Activated CD8-positive, alpha-beta memory T cell treated with anti-CD3 and anti-CD28 coated beads, Interleukin-2, amount 50 U/mL, for 24 hours (primary cell): Measurements from ENCODE around the gene JAK1.
A peak's percentile ranks its signal among the peaks of the same experiment; 100 is the strongest.
"Not testable (repeated sequence)": the region's sequence is repeated elsewhere in the genome, so short reads cannot be mapped to it uniquely, and the experiment has no call there.

ENCODE experiments used
- DNase-seq: peaks from one replicate; pipeline ENCODE4 v3.0.0-alpha.2; 2020; ENCODE audit errors: extremely low read depth

JAK1 gene

GRCh38 chr1:64839732-64840405, 126.5 kb downstream of the JAK1 start:
- no peak for DNase-seq

- DNase-seq = no peak
Measured at GRCh38 chr1:64839261-64839660, 127.1 kb downstream of the JAK1 start.

GRCh38 chr1:64838486-64838885, 127.9 kb downstream of the JAK1 start:
- DNase-seq = no peak

GRCh38 chr1:64836802-64837201, 129.5 kb downstream of the JAK1 start:
- no peak for DNase-seq

GRCh38 chr1:64834734-64835133, 131.6 kb downstream of the JAK1 start:
- no peak for DNase-seq

GRCh38 chr1:64830030-64830651, 136.2 kb downstream of the JAK1 start:
- DNase-seq = no peak

- DNase-seq = no peak
Measured at GRCh38 chr1:64829411-64830029, 136.8 kb downstream of the JAK1 start.

- DNase-seq = no peak
Measured at GRCh38 chr1:64828829-64829228, 137.5 kb downstream of the JAK1 start.

GRCh38 chr1:64826991-64827390, 139.4 kb downstream of the JAK1 start:
- DNase-seq = no peak

- peak; percentile 20 for DNase-seq
Measured at GRCh38 chr1:64823691-64824476, 142.5 kb downstream of the JAK1 start.

- no peak for DNase-seq
Measured at GRCh38 chr1:64822621-64823020, 143.7 kb downstream of the JAK1 start.

GRCh38 chr1:64820572-64820971, 145.8 kb downstream of the JAK1 start:
- not testable (repeated sequence) for DNase-seq

GRCh38 chr1:64817364-64817763, 149.0 kb downstream of the JAK1 start:
- not testable (repeated sequence) for DNase-seq

GRCh38 chr1:64814427-64814826, 151.9 kb downstream of the JAK1 start:
- no peak for DNase-seq

GRCh38 chr1:64811131-64811530, 155.2 kb downstream of the JAK1 start:
- no peak for DNase-seq

- no peak for DNase-seq
Measured at GRCh38 chr1:64810001-64810400, 156.3 kb downstream of the JAK1 start.

GRCh38 chr1:64809309-64809708, 157.0 kb downstream of the JAK1 start:
- no peak for DNase-seq

- DNase-seq = no peak
Measured at GRCh38 chr1:64801851-64802523, 164.4 kb downstream of the JAK1 start.

GRCh38 chr1:64798872-64799271, 167.5 kb downstream of the JAK1 start:
- DNase-seq = no peak

- DNase-seq = no peak
Measured at GRCh38 chr1:64790832-64791487, 175.4 kb downstream of the JAK1 start.
